T1000 (cell line): Measurements from ENCODE around the gene MGAT4D.
"Not testable (repeated sequence)": the region's sequence is repeated elsewhere in the genome, so short reads cannot be mapped to it uniquely, and the experiment has no call there.

Experiments used
- DNase-seq: peaks from one replicate; lab custom pipeline; 2025; ENCODE audit warnings: mixed read lengths; lab: John Stamatoyannopoulos, UW

Gene MGAT4D

DNA sequence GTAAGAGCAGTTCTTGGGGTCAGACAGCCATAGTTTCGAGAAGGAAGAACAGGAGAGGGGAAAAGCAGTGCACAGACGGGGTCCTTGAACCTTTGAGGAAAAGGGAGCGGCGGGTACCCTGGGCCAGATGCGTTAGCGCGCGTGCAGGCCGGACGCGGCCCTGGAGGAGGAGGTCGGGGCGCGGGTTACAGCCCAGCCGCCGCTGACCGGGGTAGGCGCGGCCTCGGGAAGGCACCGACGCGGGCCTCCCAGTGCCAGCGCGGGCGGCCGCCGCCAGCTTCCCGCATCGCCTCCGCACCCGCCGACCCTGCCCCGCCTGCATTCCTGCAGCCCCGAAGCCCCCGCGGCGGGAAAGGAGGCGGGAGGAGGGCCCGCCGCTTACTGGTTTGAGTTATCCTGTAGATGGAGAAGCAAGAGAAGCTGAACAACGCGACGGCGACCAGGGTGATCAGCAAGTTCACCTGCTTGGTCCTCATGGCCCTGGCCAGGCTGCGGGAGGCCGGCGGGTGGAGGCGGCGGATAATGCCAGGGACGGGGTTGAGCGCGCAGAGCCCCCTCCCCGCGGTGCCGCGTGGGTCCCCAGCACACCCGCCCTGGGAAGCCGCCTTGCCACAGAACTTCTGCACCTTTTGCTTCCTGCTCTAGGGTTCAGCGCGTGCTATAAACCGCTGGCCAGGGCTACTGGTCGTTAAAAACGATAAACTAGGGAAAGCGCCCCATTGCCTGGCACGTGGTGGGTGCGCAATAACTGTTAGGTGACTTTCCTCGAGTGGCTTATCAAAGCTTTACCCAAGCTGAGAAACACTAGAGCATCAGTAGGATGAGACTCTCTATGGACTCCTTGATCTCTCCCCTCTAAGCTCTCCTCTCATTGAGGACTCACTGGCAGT lies at the start of gene MGAT4D:
Gene MGAT4D, minus strand, starts transcription at position 547 of the 890 bp plus-strand sequence. Its CDS starts 71 bp downstream, at position 476.
- DNase-seq: no peak

- DNase-seq: no peak
Measured at GRCh38 chr4:140533951-140534480, 35.9 kb upstream of the MGAT4D start.

DNA sequence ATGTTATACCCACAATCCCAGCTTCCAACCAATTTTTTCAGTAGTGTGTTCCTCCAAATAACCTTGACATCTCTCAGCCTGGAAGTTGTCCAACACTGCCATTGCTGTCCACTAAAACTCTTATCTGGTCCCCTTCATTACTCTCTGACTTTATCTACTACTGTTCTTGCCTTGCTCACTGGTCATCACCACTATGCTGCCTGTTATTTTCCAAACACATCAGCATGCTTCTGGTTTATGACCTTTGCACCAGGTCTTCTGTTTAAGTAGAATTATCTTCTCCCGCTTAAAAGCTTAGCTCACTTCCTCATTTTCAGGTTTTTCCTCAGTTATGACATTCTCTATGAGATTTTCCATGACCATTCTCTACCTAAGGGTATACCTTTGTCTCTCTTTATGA lies 31.3 kb upstream of the MGAT4D start:
- no peak for DNase-seq

DNA sequence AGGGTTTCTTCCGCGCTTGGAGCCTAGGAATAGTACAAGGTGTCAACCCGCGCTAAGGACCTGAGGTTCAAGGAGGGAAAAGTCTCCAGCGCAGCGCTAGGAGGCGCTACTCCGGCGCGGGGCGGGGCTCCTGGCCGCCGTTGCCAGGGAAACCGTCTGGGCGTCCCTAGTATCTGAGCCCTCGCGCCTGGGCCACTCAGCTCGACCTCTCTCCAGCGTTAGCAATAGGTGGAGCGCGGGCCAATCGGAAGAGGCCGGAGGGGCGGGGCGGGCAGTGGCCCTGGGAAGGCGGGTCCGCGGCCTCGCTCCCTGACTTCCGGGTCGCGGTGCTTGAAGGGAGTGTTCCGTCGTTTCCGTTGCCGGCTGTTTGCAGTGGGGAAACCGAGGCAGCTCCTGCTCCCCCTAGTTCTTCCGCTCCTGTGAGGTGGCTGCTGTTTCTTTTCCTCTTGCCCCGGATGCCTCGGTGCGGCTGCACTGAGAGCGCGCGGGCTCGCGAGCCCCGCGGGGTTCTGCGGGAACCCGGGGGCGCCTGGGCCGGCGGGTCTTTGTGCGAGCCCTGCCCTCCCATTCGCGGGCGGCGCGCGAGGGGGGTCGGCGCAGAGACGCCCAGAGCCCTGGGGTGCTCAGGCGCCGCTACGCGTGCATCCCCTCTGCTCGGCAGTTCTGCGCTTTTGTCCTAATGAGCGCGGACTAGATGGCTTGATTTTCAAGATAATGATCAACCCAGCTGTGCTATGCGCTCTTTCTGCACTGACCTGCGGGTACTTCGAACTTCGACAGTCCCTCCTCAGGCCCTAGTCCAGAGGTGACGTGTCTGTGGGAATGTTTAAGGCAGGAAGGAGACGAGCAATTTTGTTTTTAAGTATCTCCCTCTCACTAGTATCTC lies 26.0 kb upstream of the MGAT4D start, which contains the start of gene ELMOD2:
Gene ELMOD2, plus strand, starts transcription at position 312 of the 886 bp plus-strand sequence. CDS start 1,261 bp downstream, outside the sequence.
- peak; percentile 95 for DNase-seq

- DNase-seq: no peak
Measured at GRCh38 chr4:140523370-140523856, 25.3 kb upstream of the MGAT4D start.

- DNase-seq: no peak
Measured at GRCh38 chr4:140515423-140515822, 17.3 kb upstream of the MGAT4D start.

GRCh38 chr4:140513765-140514164 lies 15.7 kb upstream of the MGAT4D start:
- DNase-seq: not testable (repeated sequence)

GRCh38 chr4:140504261-140504660 lies 6.2 kb upstream of the MGAT4D start:
- no peak for DNase-seq

DNA sequence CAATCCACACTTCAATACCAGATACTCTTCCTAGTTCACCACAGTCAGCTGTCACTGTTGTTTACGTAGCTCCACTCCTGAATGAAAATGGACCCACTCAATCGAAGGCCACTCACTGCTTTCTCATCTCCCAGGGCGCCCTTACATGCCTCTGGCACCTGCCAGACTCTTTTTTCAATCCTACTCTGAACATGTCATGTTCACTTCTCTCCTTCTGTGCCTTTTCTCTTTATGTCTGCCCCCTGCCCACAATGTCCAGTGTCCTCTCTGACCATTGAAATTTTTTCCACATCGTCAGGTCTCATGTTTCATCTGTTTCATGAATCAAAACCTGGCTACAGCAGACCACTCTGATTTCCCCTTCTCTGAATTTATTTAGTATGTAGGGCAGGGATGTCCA lies 1.3 kb upstream of the MGAT4D start:
- no peak for DNase-seq

DNA sequence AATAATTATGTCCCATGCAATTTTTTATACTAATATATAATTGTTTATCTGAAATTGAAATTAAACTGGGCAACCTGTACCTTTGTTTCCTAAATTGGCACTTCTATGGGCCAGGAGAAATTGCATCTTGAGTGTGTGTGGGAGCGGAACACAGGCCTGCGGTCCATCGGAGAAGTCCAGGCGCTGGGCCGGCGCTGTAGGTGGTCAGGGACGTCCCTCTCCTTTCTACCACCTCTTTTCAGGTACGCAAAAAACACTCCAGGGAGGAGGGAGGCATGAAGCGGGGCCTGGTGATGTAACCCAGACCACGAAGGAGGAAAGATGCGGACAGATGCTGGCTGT lies 717 bp downstream of the MGAT4D start:
- DNase-seq: no peak

DNA sequence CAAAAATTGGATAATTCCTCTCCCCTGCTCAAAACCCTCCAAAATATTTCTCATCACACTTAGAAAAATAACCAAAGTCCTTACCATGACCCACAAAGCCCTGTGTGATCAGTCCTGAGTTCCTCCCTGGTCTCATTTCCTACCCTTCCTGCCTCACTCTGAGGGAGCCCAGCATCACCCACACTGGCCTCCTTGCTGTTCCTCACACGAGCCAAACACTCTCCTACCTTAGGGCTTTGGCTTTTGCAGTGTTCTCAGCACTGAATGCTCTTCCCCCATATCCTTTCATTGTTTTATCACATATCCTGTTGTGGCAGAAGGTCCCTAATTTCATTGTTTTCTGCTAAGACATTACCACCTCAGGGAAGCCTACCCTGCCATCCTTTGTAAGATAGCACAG lies 12.2 kb downstream of the MGAT4D start:
- no peak for DNase-seq

DNA sequence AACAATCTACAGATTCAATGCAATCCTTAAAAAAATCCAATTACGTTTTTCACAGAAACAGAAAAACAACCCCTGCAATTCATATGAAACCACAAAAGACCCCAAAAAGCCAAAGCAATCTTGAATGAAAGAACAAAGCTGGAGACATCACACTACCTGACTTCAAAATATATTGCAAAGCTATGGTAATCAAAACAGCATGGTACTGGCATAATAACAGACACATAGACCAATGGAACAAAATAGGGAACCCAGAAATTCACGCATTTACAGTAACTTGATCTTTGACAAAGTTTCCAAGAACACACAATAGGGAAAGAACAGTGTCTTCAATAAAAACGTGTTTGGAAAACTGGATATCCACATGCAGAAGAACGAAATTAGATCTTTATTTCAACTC lies 14.6 kb downstream of the MGAT4D start:
- no peak for DNase-seq

GRCh38 chr4:140472156-140472555 lies 25.9 kb downstream of the MGAT4D start:
- DNase-seq: no peak

- DNase-seq: no peak
Measured at GRCh38 chr4:140469791-140470733, 28.0 kb downstream of the MGAT4D start.

- DNase-seq: no peak
Measured at GRCh38 chr4:140466146-140466545, 31.9 kb downstream of the MGAT4D start.

DNA sequence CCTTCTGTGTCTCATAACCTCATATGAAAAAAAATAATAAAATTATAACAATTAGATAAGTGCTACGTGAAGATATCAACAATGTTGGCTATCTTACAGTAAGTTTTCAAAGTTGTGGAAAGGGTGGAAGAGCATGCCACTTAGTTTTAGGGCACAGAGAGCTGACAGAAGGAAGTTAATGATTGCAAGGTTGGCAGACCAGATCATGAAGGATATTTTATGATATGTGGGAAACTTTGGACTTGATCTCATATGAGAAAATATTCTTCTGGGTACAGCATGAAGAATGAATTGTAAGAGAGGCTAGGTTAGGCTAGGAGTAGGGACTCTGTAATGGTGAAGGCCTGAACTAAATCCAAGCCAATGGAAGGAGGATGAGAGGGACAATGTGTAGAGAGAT lies 34.5 kb downstream of the MGAT4D start:
- no peak for DNase-seq

- no peak for DNase-seq
Measured at GRCh38 chr4:140463182-140463581, 34.9 kb downstream of the MGAT4D start.

DNA sequence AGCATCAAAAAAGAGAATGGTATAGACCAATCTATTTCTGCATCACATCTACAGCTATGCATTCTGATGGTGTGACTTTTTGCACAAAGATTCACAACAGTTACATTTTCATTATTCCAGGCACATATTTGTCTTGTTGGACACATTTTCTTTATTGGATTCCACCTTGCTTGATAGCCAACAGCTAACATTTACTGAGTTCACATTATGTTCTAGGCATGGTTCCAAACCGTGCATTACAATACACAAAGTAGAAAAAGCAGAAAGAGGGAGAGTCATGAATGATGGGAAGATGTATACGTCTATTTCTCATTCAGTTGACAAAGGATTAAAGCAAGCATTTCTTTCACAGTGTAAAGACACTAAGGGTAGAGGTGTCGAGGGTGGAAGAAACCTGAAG lies 47.7 kb downstream of the MGAT4D start:
- no peak for DNase-seq

- no peak for DNase-seq
Measured at GRCh38 chr4:140448830-140449229, 49.3 kb downstream of the MGAT4D start.

DNA sequence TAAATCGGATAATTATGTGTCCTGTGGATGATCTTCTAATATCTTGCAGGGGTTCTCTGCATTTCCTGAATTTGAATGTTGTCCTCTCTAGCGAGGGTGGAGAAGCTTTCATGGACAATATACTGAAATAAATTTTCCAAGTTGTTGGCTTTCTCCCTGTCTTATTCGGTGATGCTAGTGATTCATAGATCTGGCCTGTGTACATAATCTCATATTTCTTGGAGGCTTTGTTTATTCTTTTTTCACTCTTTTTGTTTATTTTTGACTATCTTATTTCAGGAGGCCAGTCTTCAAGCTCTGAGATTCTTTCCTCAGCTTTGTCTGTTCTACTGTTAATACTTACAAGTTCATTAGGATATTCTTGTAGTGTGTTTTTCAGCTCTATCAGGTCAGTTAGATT lies 49.9 kb downstream of the MGAT4D start:
- no peak for DNase-seq

GRCh38 chr4:140444347-140444746 lies 53.7 kb downstream of the MGAT4D start:
- DNase-seq: not testable (repeated sequence)
